Endothelial cell of umbilical vein (primary cell): Measurements from ENCODE around the gene GBX2. TPM values are rescaled to one million over a fixed set of nuclear protein-coding genes. Genes with fewer than 3 reads are reported as not detected.
A peak's percentile ranks its signal among the peaks of the same experiment; 100 is the strongest.

Experiments
- BruUV-seq: library from RNA; stranded (reverse); fragments of 400-500 nt; replicated peaks from 2 replicates; lab custom pipeline; 2021; lab: Mats Ljungman, UMichigan
- CTCF ChIA-PET: fragments of 300-600, 350-600 bp; sonication (Branson Sonifier 250); formaldehyde crosslinking; loops from one replicate; lab custom pipeline; 2021; ENCODE audit warnings: antibody characterized with exemption, inconsistent platforms; lab: Charles Lee
- POLR2A ChIA-PET: fragments of 300-600, 350-600 bp; sonication (Branson Sonifier 250); formaldehyde crosslinking; loops from one replicate; lab custom pipeline; 2021; ENCODE audit warnings: antibody characterized with exemption, inconsistent platforms; lab: Charles Lee
- DNase-seq: peaks from one replicate; pipeline ENCODE4 v3.0.0-alpha.2; 2011; ENCODE audit warnings: low read depth, low spot score
- FAIRE-seq: peaks from 2 replicates; lab custom pipeline; 2011; peaks lifted over from hg19 to GRCh38; lab: Jason Lieb, UNC
- H2AFZ ChIP-seq: 2 replicates; pipeline ENCODE4 v1.6.0; 2012; ENCODE audit warnings: low read depth, low read length, control low read depth, inconsistent platforms
- H3K27ac ChIP-seq: 2 replicates; pipeline ENCODE4 v1.5.1; 2011; ENCODE audit warnings: low read depth, mild to moderate bottlenecking, control low read depth, low read length, moderate library complexity; ENCODE audit not compliant: insufficient read depth
- H3K27me3 ChIP-seq, 2 experiments: 2 replicates each; pipeline versions ENCODE4 v1.6.0 to v1.6.1; 2011; ENCODE audit warnings: low read length in 2 of 2, mixed read lengths in 1 of 2; ENCODE audit not compliant: control insufficient read depth in 2 of 2, insufficient read depth in 2 of 2
- H3K36me3 ChIP-seq, 2 experiments: 2 replicates in 1 of 2; 3 replicates in 1 of 2; pipeline ENCODE4 v1.5.1; 2011; ENCODE audit warnings: low read length in 2 of 2, mild to moderate bottlenecking in 1 of 2, moderate library complexity in 1 of 2; ENCODE audit not compliant: control insufficient read depth in 2 of 2, insufficient read depth in 2 of 2; ENCODE audit errors: extremely low read depth in 1 of 2
- H3K4me1 ChIP-seq: 3 replicates; pipeline ENCODE4 v1.5.1; 2011; ENCODE audit warnings: mild to moderate bottlenecking, low read length; ENCODE audit not compliant: control insufficient read depth, insufficient read depth; ENCODE audit errors: extremely low read depth
- H3K4me2 ChIP-seq: 2 replicates; pipeline ENCODE4 v1.6.1; 2011; ENCODE audit warnings: low read length, control low read depth, mixed read lengths; ENCODE audit not compliant: insufficient read depth
- H3K4me3 ChIP-seq, 3 experiments: fragments of 200-600 bp in 1 of 3; sonication (generic), shearing (Covaris generic) in 1 of 3; replicated peaks in 1 of 3; 2 replicates each; pipeline ENCODE4 v1.5.1; 2011 to 2016; ENCODE audit warnings: control low read depth in 3 of 3, low read length in 3 of 3, mild to moderate bottlenecking in 2 of 3, inconsistent platforms in 1 of 3, low read depth in 1 of 3, moderate library complexity in 1 of 3; ENCODE audit not compliant: insufficient read depth in 1 of 3
- H3K79me2 ChIP-seq: 2 replicates; pipeline ENCODE4 v1.6.0; 2012; ENCODE audit warnings: low read length, inconsistent platforms; ENCODE audit not compliant: control insufficient read depth, insufficient read depth
- H3K9ac ChIP-seq: replicated peaks from 2 replicates; pipeline ENCODE3; 2011; ENCODE audit warnings: low read length, control low read depth; ENCODE audit not compliant: insufficient read depth; ENCODE audit errors: extremely low read depth
- H3K9me1 ChIP-seq: replicated peaks from 3 replicates; pipeline ENCODE4 v1.6.0; 2011; ENCODE audit warnings: mild to moderate bottlenecking, low read length; ENCODE audit not compliant: control insufficient read depth, insufficient read depth; ENCODE audit errors: extremely low read depth
- H3K9me3 ChIP-seq: replicated peaks from 2 replicates; pipeline ENCODE4 v1.5.1; 2012; ENCODE audit warnings: low read length, inconsistent platforms; ENCODE audit not compliant: control insufficient read depth, insufficient read depth
- H4K20me1 ChIP-seq: replicated peaks from 2 replicates; pipeline ENCODE3; 2011; ENCODE audit warnings: mild to moderate bottlenecking, low read length; ENCODE audit not compliant: control insufficient read depth, insufficient read depth; ENCODE audit errors: extremely low read depth
- EZH2 ChIP-seq: IDR thresholded peaks from 2 replicates; pipeline ENCODE4 v1.6.1; 2012; ENCODE audit warnings: borderline replicate concordance, low read depth, mild to moderate bottlenecking, moderate library complexity, low read length, inconsistent platforms; ENCODE audit not compliant: severe bottlenecking
- FOS ChIP-seq: IDR thresholded peaks from 2 replicates; pipeline ENCODE4 v1.6.1; 2011; ENCODE audit warnings: mild to moderate bottlenecking, low read length, moderate library complexity, borderline replicate concordance; ENCODE audit not compliant: insufficient read depth
- GATA2 ChIP-seq: IDR thresholded peaks from 2 replicates; pipeline ENCODE4 v1.7.0; 2011; ENCODE audit warnings: low read depth, mild to moderate bottlenecking, moderate library complexity, mixed read lengths, low read length; ENCODE audit not compliant: insufficient read length, insufficient read depth
- JUN ChIP-seq: IDR thresholded peaks from 2 replicates; pipeline ENCODE4 v1.6.1; 2011; ENCODE audit warnings: borderline replicate concordance, low read depth; ENCODE audit not compliant: insufficient read length, insufficient read depth
- MYC ChIP-seq: IDR thresholded peaks from one replicate; pipeline ENCODE4 v1.6.1; 2011; ENCODE audit warnings: mild to moderate bottlenecking, low read depth, low read length
- POLR2A ChIP-seq: IDR thresholded peaks from 2 replicates; pipeline ENCODE4 v1.6.1; 2012; ENCODE audit warnings: low read depth, mild to moderate bottlenecking, control low read depth, low read length
- POLR2AphosphoS5 ChIP-seq: IDR thresholded peaks from 2 replicates; pipeline ENCODE4 v1.6.1; 2012; ENCODE audit warnings: low read depth, mild to moderate bottlenecking, control low read depth, low read length, moderate library complexity; ENCODE audit not compliant: insufficient read depth
- dilution Hi-C: fragments of 300-500 bp; cut with MboI; formaldehyde crosslinking; loops from one replicate; pipeline ENCODE4 v1.15.0; 2019; ENCODE audit warnings: low sequenced_read_pairs; ENCODE audit not compliant: extremely low pct_ligation_motif_present
- intact Hi-C: fragments of 100-400 bp; cut with micrococcal nuclease; formaldehyde crosslinking; loops from one replicate; pipeline ENCODE4 v1.10.0; 2022
- polyA plus RNA-seq, 4 experiments: library from polyadenylated mRNA; depleted of rRNA in 3 of 4; stranded (reverse) in 3 of 4; unstranded in 1 of 4; fragments of >200 nt; gene quantifications; 2 replicates each; pipeline versions ENCODE4 v1.2.1 to v1.2.3, GENCODE V29; 2011 to 2012; ENCODE audit warnings: missing spikeins in 1 of 4
- total RNA-seq: library from RNA; stranded (reverse); gene quantifications from 2 replicates; pipeline ENCODE4 v1.2.3, GENCODE V29; 2021
- TF ChIP-seq, protein P1 (sequence below), 2 donors: IDR thresholded peaks; 1 replicate in 1 of 2; 2 replicates in 1 of 2; pipeline ENCODE4 v1.5.1; 2011; ENCODE audit warnings: low read length in 2 of 2, mild to moderate bottlenecking in 2 of 2, moderate library complexity in 2 of 2, control low read depth in 1 of 2, inconsistent platforms in 1 of 2, low read depth in 1 of 2; ENCODE audit not compliant: insufficient read depth in 1 of 2; ENCODE audit errors: extremely low read depth in 1 of 2
- TF ChIP-seq, protein P2 (sequence below): IDR thresholded peaks from 2 replicates; pipeline ENCODE4 v1.6.1; 2011; ENCODE audit not compliant: insufficient read depth, insufficient read length

Gene GBX2
- total and polyA plus RNA-seq, 2 donors (not counting 3 experiments of a cell fraction or from before 2014, with no cell fraction given): 3.0 to 3.6 TPM

DNA sequence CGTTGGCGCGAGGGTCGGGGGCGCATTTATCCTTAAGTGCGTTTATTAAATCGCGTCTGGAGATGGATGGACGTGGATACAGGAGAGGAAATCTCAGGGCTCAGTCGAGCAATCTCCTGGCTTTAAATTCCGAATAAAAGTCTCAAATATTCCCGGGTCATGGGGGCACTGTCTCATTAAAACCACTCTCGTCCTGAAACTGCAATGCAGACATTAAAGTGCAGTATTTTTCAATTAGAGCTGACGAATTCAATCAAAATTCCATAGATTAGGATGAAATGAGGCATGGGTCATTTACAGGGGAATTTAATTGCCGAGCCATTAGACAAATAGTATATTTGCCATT lies 10.7 kb upstream of the GBX2 start:
- dilution Hi-C loops: no loop called here
- DNase-seq (no peak), FAIRE-seq (no peak)
- Histone ChIP-seq H4K20me1 (no peaks in the 10 kb centered on the region), H3K4me2 (peak overlapping the region; percentile 98), H3K9me1 (no peaks in the 10 kb centered on the region), H3K36me3 (no peaks in the 10 kb centered on the region), H3K27ac (peak overlapping the region; percentile 99), H3K9me3 (no peaks in the 10 kb centered on the region), H3K27me3 (peaks cover 0 to 1% of the 10 kb centered on the region in 2 experiments), H3K9ac (peak overlapping the region; percentile 93), H3K79me2 (no peaks in the 10 kb centered on the region), H3K4me3 (peak overlapping the region in 2 of 3 experiments; percentile 36 to 51), H2AFZ (peak overlapping the region; percentile 50), H3K4me1 (peaks cover 38% of the 10 kb centered on the region)
- no TSS peak for BruUV-seq
- ChIA-PET CTCF (interaction anchor here (0.6 to 7.5 kb wide), 23 partner anchors 9 to 1108 kb away, joined by 3 to 231 read pairs (median 3); partner anchors contain the start of genes COPS8 and GBX2), POLR2A (interaction anchor here (0.6 to 1.4 kb wide), 3 partner anchors 14 to 408 kb away, joined by 3 to 9 read pairs (median 4); no protein-coding TSS in a partner anchor)
- intact Hi-C loops: loop anchor here (1.0 to 5.0 kb wide), 7 partner anchors 12 to 894 kb away; partner anchors contain the start of gene AGAP1
- TF ChIP-seq EZH2 (no peak), MYC (no peak), POLR2A (no peak), POLR2AphosphoS5 (no peak), GATA2 (no peak), FOS (no peak), JUN (no peak)
- TF ChIP-seq, protein P1, sequence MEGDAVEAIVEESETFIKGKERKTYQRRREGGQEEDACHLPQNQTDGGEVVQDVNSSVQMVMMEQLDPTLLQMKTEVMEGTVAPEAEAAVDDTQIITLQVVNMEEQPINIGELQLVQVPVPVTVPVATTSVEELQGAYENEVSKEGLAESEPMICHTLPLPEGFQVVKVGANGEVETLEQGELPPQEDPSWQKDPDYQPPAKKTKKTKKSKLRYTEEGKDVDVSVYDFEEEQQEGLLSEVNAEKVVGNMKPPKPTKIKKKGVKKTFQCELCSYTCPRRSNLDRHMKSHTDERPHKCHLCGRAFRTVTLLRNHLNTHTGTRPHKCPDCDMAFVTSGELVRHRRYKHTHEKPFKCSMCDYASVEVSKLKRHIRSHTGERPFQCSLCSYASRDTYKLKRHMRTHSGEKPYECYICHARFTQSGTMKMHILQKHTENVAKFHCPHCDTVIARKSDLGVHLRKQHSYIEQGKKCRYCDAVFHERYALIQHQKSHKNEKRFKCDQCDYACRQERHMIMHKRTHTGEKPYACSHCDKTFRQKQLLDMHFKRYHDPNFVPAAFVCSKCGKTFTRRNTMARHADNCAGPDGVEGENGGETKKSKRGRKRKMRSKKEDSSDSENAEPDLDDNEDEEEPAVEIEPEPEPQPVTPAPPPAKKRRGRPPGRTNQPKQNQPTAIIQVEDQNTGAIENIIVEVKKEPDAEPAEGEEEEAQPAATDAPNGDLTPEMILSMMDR (IDR thresholded peaks at IDR 0.05; ENCODE audit: extremely low read depth in 1 of 2, insufficient read depth in 1 of 2, low read depth in 1 of 2, low read length in 2 of 2): no peak
- TF ChIP-seq, protein P2, sequence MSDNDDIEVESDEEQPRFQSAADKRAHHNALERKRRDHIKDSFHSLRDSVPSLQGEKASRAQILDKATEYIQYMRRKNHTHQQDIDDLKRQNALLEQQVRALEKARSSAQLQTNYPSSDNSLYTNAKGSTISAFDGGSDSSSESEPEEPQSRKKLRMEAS: no peak
